Measurements from ENCODE around the gene ANKS6. TPM values are rescaled to one million over a fixed set of nuclear protein-coding genes. Genes with fewer than 3 reads are reported as not detected.

Gene ANKS6
- total and polyA plus RNA-seq, 2 of the 8 experiments (the other 6 are each of a cell fraction or from before 2014, with no cell fraction given), result 34.1 to 56.3 TPM

- H2BK120ac ChIP-seq (replicated peaks; ENCODE audit: low read depth, low read length), result no peak overlapping the region
- H3K56ac ChIP-seq (replicated peaks; ENCODE audit: insufficient read length, low read depth, low read length), result no peak overlapping the region
- DNase-seq (ENCODE audit: low read depth in 1 of 2, low spot score in 2 of 2) (no peak), FAIRE-seq (no peak)
- no peak overlapping the region for H2BK15ac ChIP-seq (ENCODE audit: low read length)
- H3K4me1 ChIP-seq (replicated peaks in 1 of 4; ENCODE audit: control insufficient read depth in 3 of 4, insufficient read depth in 4 of 4, low read length in 3 of 4), result no peaks in the 10 kb centered on the region; a peak in 1 of 7 replicates
- no peaks in the 10 kb centered on the region for H3K36me3 ChIP-seq (ENCODE audit: control insufficient read depth in 2 of 4, insufficient read depth in 4 of 4, low read length in 3 of 4)
- H4K20me1 ChIP-seq (replicated peaks in 1 of 2; ENCODE audit: control insufficient read depth in 1 of 2, insufficient read depth in 2 of 2, low read length in 2 of 2), result no peaks in the 10 kb centered on the region
- H3K79me2 ChIP-seq (ENCODE audit: control insufficient read depth in 1 of 2, insufficient read depth in 2 of 2, low read length in 2 of 2), result no peaks in the 10 kb centered on the region
- no peak overlapping the region for H2BK12ac ChIP-seq (ENCODE audit: low read depth, low read length)
- H2BK5ac ChIP-seq (ENCODE audit: low read depth, low read length), result no peak overlapping the region
- no peak overlapping the region for H3K18ac ChIP-seq (ENCODE audit: extremely low read depth, low read length)
- 92% methylated on average over 7 of the region's 7 CpGs; no CpG with 5 or more reads in 1 of the 2 experiments for WGBS, 2 experiments (ENCODE audit: extremely low coverage in 1 of 2, insufficient coverage in 1 of 2, insufficient read length in 1 of 2, insufficient replicate concordance in 2 of 2, low coverage in 1 of 2, low lambda C conversion rate in 2 of 2, missing lambda C conversion rate in 1 of 2)
- H4K5ac ChIP-seq (ENCODE audit: insufficient read length, low read depth, low read length), result no peak overlapping the region
- H3K14ac ChIP-seq (ENCODE audit: insufficient read length), result no peak overlapping the region
- H3K23me2 ChIP-seq (ENCODE audit: low read depth, low read length), result no peaks in the 10 kb centered on the region
- H4K8ac ChIP-seq (ENCODE audit: extremely low read depth, insufficient read depth, low read length), result no peak overlapping the region
- no peak overlapping the region for H3K9ac ChIP-seq (replicated peaks in 1 of 4; ENCODE audit: extremely low read depth in 1 of 4, low read depth in 3 of 4, low read length in 3 of 4)
- no peak overlapping the region for H3K27ac ChIP-seq (ENCODE audit: low read depth, low read length)
- TF ChIP-seq CEBPB (IDR thresholded peaks at IDR 0.05; ENCODE audit: low read depth, low read length), result no peak
- no peak for TF ChIP-seq GTF2F1 (IDR thresholded peaks at IDR 0.05; ENCODE audit: borderline replicate concordance, low read depth, low read length)
- TF ChIP-seq RAD21 (IDR thresholded peaks at IDR 0.05 in 1 of 2, conservative IDR thresholded peaks at IDR 0.05 in 1 of 2; ENCODE audit: low read depth in 2 of 2, low read length in 2 of 2), result no peak
- TF ChIP-seq RNF2 (IDR thresholded peaks at IDR 0.05; ENCODE audit: borderline replicate concordance, low read depth, low read length, missing control alignments, poor library complexity, severe bottlenecking), result no peak
- TF ChIP-seq GABPA (IDR thresholded peaks at IDR 0.05; ENCODE audit: borderline replicate concordance, insufficient read depth, low read length), result no peak
- TF ChIP-seq TCF12 (IDR thresholded peaks at IDR 0.05; ENCODE audit: low read depth, low read length), result no peak
- no peak for TF ChIP-seq RBBP5 (IDR thresholded peaks at IDR 0.05; ENCODE audit: borderline replicate concordance, low read depth, low read length)
- no peak for TF ChIP-seq KDM4A (IDR thresholded peaks at IDR 0.05; ENCODE audit: low read depth, low read length, severe bottlenecking)
- TF ChIP-seq RFX5 (IDR thresholded peaks at IDR 0.05; ENCODE audit: borderline replicate concordance, low read depth, low read length), result no peak
- TF ChIP-seq BRCA1 (IDR thresholded peaks at IDR 0.05; ENCODE audit: low read depth, low read length), result no peak
- no peak for TF ChIP-seq TAF7 (optimal IDR thresholded peaks at IDR 0.05; ENCODE audit: borderline replicate concordance, low read depth, low read length)
- TF ChIP-seq SAP30 (IDR thresholded peaks at IDR 0.05; ENCODE audit: insufficient read depth, insufficient replicate concordance, low read length), result no peak
- no peak for TF ChIP-seq RXRA (IDR thresholded peaks at IDR 0.05; ENCODE audit: insufficient read depth, low read depth, low read length)
- TF ChIP-seq POLR2A (IDR thresholded peaks at IDR 0.05; ENCODE audit: control extremely low read depth in 1 of 2, low read depth in 2 of 2, low read length in 2 of 2), result no peak
- POLR2A ChIA-PET (ENCODE audit: partially characterized antibody), result no interaction called here
- no peak overlapping the region for H3K4me2 ChIP-seq (ENCODE audit: insufficient read depth in 1 of 2, low read depth in 2 of 2, low read length in 2 of 2)
- no peak overlapping the region for H4K91ac ChIP-seq (replicated peaks; ENCODE audit: insufficient read length, low read length)
- no peaks in the 10 kb centered on the region for H3K27me3 ChIP-seq (replicated peaks in 1 of 4; ENCODE audit: control insufficient read depth in 3 of 4, extremely low read depth in 1 of 4, insufficient read depth in 3 of 4, low read length in 3 of 4)
- no peak overlapping the region for H3K4ac ChIP-seq (replicated peaks; ENCODE audit: insufficient read length, low read depth, low read length)
- no peak overlapping the region for H2AK5ac ChIP-seq (ENCODE audit: low read depth, low read length)
- no peak overlapping the region for H2BK20ac ChIP-seq (ENCODE audit: low read length)
- H3K23ac ChIP-seq (ENCODE audit: insufficient read length), result no peak overlapping the region
- CTCF ChIA-PET (ENCODE audit: partially characterized antibody), result interaction anchor here (0.9 to 7.1 kb wide), 3 partner anchors 15 to 84 kb away, joined by 3 to 32 read pairs (median 3); no protein-coding TSS in a partner anchor
- no peak overlapping the region for H3K4me3 ChIP-seq (ENCODE audit: extremely low read depth in 1 of 4, insufficient read depth in 2 of 4, low read depth in 3 of 4, low read length in 4 of 4)
- H3K79me1 ChIP-seq (ENCODE audit: low read depth, low read length), result no peaks in the 10 kb centered on the region
- no peak overlapping the region for H2AFZ ChIP-seq (ENCODE audit: low read length)
- no peaks in the 10 kb centered on the region for H3K9me3 ChIP-seq (ENCODE audit: insufficient read depth in 2 of 2, low read depth in 1 of 2, low read length in 1 of 2)
Measured at GRCh38 chr9:98692392-98692791, 104.0 kb downstream of the ANKS6 start.

Measured in H1 (cell line).